Omental fat pad (tissue), 4 donors: Measurements from ENCODE around the gene IFIT2. TPM values are rescaled to one million over a fixed set of nuclear protein-coding genes. Genes with fewer than 3 reads are reported as not detected.
"Not testable (repeated sequence)": the region's sequence is repeated elsewhere in the genome, so short reads cannot be mapped to it uniquely, and the experiment has no call there.

Source experiments
- ATAC-seq: fragments of 150-250 bp; one replicate; pipeline ENCODE4 v1.9.1; 2016; ENCODE audit warnings: mild to moderate bottlenecking, moderate library complexity; ENCODE audit not compliant: low FRiP score
- DNase-seq: peaks from one replicate; pipeline ENCODE4 v3.0.0-alpha.2; 2019; ENCODE audit warnings: low spot score
- CTCF ChIP-seq, 3 donors: fragments of 450-650 bp; IDR thresholded peaks; one replicate each; pipeline ENCODE4 v1.5.1; 2016 to 2017; ENCODE audit warnings: antibody characterized with exemption in 3 of 3, mild to moderate bottlenecking in 3 of 3, moderate library complexity in 2 of 3
- total RNA-seq, 4 donors: library from RNA; depleted of rRNA; stranded (reverse); fragments of >200 nt; gene quantifications; one replicate each; pipeline ENCODE4 v1.1.0, GENCODE V29; 2016

The IFIT2 gene
- total RNA-seq, 4 donors from 2014 or later: 2.3 to 17.0 (median 3.4) TPM

- ATAC-seq (no peak), DNase-seq (no peak)
- no peak for TF ChIP-seq CTCF (IDR thresholded peaks at IDR 0.05)
Measured at GRCh38 chr10:89348481-89348880, 46.6 kb downstream of the IFIT2 start.

GRCh38 chr10:89348975-89349374, 47.1 kb downstream of the IFIT2 start:
- DNase-seq (no peak), ATAC-seq (no peak)
- no peak for TF ChIP-seq CTCF (IDR thresholded peaks at IDR 0.05)

GRCh38 chr10:89350631-89351315, 48.9 kb downstream of the IFIT2 start:
- peak; percentile 43 for ATAC-seq
- DNase-seq: not testable (repeated sequence)

- no peak for TF ChIP-seq CTCF (IDR thresholded peaks at IDR 0.05)
- DNase-seq (no peak), ATAC-seq (peak; percentile 33)
Measured at GRCh38 chr10:89351412-89351779, 49.5 kb downstream of the IFIT2 start.

GRCh38 chr10:89351780-89352597, 50.1 kb downstream of the IFIT2 start:
- TF ChIP-seq CTCF (IDR thresholded peaks at IDR 0.05): no peak
- peak; percentile 69 for ATAC-seq
- no peak for DNase-seq

DNA sequence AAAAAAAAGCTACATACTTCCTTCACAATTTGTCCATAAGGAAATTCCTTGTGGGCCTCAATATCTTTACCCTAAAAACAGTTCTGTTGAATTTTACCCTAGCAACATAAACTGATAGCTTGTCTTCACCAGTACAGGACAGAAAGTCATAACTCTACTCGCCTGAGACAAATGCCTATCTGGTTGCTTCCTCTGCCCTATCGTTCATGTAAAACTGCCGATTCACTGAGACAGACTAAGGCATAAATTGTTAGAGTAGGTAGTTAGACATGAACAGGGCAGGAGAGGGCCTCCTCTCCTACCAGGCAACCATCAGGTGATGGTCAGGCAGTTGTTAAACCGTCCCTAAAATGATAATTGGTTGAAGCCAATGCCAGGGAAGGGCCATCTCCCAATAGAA, 51.0 kb downstream of the IFIT2 start:
- ATAC-seq (no peak), DNase-seq (no peak)
- TF ChIP-seq CTCF (IDR thresholded peaks at IDR 0.05): no peak

DNA sequence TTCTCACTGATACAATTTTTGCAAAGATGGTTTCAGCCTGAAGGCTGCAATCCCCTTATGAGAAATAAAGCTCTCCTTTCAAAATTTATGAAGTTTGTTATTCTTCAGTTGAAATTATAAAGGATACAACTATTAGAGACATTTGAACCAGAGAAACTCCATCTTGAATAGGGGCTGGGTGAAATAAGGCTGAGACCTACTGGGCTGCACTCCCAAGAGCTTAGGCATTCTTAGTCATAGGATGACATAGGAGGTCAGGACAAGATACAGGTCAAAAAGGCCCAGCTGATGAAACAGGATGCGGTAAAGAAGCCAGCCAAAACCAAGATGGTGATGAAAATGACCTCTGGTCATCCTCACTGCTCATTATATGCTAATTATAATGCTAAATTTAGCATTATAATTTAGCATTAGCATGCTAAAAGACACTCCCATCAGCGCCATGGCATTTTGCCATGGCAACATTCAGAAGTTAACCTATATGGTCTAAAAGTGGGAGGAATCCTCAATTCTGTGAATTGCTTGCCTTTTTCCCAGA, 53.6 kb downstream of the IFIT2 start:
- TF ChIP-seq CTCF (IDR thresholded peaks at IDR 0.05): no peak
- ATAC-seq: no peak
- DNase-seq: no peak
